Muscle layer of duodenum (tissue), 2 donors: ENCODE data around the gene TREML4.
"Not testable (repeated sequence)": the region's sequence is repeated elsewhere in the genome, so short reads cannot be mapped to it uniquely, and the experiment has no call there.

Experiments
- H3K27ac ChIP-seq: one replicate; pipeline ENCODE4 v1.7.0; 2013; ENCODE audit warnings: mild to moderate bottlenecking, low read length
- H3K27me3 ChIP-seq: one replicate; pipeline ENCODE4 v1.7.0; 2013; ENCODE audit warnings: low read depth, mild to moderate bottlenecking, control low read depth, low read length
- H3K36me3 ChIP-seq, 2 donors: one replicate each; pipeline ENCODE4 v1.7.0; 2013; ENCODE audit warnings: low read length in 2 of 2, control low read depth in 1 of 2, mild to moderate bottlenecking in 1 of 2; ENCODE audit not compliant: insufficient read depth in 2 of 2, control insufficient read depth in 1 of 2
- H3K4me1 ChIP-seq, 2 donors: one replicate each; pipeline ENCODE4 v1.7.0; 2013; ENCODE audit warnings: low read length in 2 of 2, mild to moderate bottlenecking in 2 of 2, control low read depth in 1 of 2, moderate library complexity in 1 of 2; ENCODE audit not compliant: insufficient read depth in 2 of 2, control insufficient read depth in 1 of 2
- H3K4me3 ChIP-seq, 2 donors: one replicate each; pipeline ENCODE4 v1.7.0; 2013; ENCODE audit warnings: low read length in 2 of 2, low read depth in 1 of 2, mild to moderate bottlenecking in 1 of 2
- H3K9me3 ChIP-seq, 2 donors: one replicate each; pipeline ENCODE4 v1.7.0; 2013; ENCODE audit warnings: low read length in 2 of 2, control low read depth in 1 of 2, mild to moderate bottlenecking in 1 of 2; ENCODE audit not compliant: control insufficient read depth in 1 of 2
- donor health status: healthy.

The TREML4 gene, protein sequence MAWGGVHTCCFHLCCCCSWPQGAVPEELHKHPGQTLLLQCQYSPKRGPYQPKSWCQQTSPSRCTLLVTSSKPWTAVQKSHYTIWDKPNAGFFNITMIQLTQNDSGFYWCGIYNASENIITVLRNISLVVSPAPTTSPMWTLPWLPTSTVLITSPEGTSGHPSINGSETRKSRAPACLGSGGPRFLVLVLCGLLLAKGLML

GRCh38 chr6:41228096-41228495, at the start of gene TREML4:
TREML4 (plus strand) TSS chr6:41228349; CDS start chr6:41228428, 79 bp downstream.
- Histone ChIP-seq H3K4me3 (no peak within 1 kb of the TSS), H3K9me3 (no peaks in the 10 kb centered on the region), H3K27me3 (no peaks in the 10 kb centered on the region), H3K4me1 (no peaks in the 10 kb centered on the region), H3K27ac (no peak within 1 kb of the TSS), H3K36me3 (no peaks in the 10 kb centered on the region)

- Histone ChIP-seq H3K27ac (no peak overlapping the region), H3K9me3 (no peaks in the 10 kb centered on the region), H3K4me1 (no peaks in the 10 kb centered on the region), H3K27me3 (no peaks in the 10 kb centered on the region), H3K36me3 (no peaks in the 10 kb centered on the region), H3K4me3 (no peak overlapping the region)
These were observed 49.0 kb upstream of the TREML4 start for GRCh38 chr6:41179163-41179562.

DNA sequence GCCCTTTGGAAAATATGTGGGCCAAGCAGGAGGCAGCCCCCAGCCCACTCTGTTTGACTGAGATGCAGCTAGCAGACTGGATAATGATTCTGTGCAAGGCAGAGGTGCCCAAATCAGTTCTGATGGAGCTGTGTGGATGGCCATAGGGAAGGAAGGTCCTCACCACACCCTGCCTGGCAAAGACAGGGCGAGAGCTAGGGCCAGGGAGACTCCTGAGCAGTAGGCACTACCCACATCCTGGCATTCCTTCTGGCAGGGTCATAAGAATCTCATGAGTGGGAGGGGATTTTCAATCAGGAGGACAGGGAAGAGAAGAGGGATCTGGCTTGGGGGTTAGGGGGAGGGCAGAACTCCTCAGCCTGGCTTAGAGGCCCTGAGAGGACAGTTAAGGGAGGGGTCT, 46.6 kb upstream of the TREML4 start:
- H3K4me3 ChIP-seq = no peak overlapping the region
- H3K9me3 ChIP-seq = no peaks in the 10 kb centered on the region
- no peaks in the 10 kb centered on the region for H3K4me1 ChIP-seq
- no peaks in the 10 kb centered on the region for H3K27me3 ChIP-seq
- H3K27ac ChIP-seq = no peak overlapping the region
- no peaks in the 10 kb centered on the region for H3K36me3 ChIP-seq

GRCh38 chr6:41182069-41183034, 45.8 kb upstream of the TREML4 start:
- Histone ChIP-seq H3K36me3 (no peaks in the 10 kb centered on the region), H3K9me3 (no peaks in the 10 kb centered on the region), H3K27ac (no peak overlapping the region), H3K4me3 (no peak overlapping the region), H3K27me3 (no peaks in the 10 kb centered on the region), H3K4me1 (no peaks in the 10 kb centered on the region)

DNA sequence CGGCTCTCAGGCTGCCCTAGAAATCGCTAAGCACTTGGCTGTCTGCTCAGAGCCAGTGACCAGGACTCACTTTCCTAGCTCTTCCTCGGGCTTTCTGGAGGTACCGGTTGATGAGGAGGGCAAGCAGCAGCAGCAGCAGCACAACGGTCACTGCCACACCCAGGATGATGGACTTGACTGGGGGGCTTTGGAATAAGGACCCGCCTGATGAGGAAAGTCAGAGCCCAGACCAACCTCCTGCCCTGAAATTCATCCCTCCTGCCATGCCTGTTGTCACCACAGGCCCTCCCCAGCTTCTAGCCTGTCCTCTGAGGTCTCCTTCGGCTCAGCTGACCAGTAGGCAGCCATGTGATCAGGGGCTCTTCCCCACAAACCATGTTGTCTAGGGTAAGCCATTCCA, 43.4 kb upstream of the TREML4 start:
- Histone ChIP-seq H3K27ac (no peak overlapping the region), H3K9me3 (no peaks in the 10 kb centered on the region), H3K27me3 (no peaks in the 10 kb centered on the region), H3K36me3 (no peaks in the 10 kb centered on the region), H3K4me3 (no peak overlapping the region), H3K4me1 (no peaks in the 10 kb centered on the region)

DNA sequence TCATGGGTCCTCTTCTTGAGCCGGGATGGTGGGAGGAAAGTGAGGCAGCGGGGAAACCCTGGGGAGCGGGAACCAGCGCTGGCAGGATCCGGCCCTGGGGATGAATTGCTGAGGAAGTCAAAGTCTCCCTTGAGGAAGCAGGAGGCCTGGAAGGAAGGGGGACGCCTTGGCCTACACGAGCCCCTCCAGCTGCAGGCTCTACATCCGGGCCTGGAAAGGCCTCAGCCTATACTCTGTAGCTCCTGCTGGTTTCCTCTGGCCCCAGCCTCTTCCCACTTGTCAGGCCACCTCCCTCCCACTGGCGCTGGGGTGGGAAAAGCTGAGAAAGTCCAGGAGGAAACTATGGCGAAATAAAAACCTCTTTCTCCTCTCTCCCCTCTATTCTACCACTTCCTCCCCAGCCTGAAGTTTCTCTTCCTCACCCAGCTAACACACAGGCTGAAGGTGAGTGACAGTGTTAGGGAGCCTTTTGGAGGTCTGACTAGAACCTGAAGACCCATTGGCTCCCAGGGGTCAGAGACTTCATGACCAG, 42.1 kb upstream of the TREML4 start:
- no peaks in the 10 kb centered on the region for H3K4me1 ChIP-seq
- H3K27ac ChIP-seq = no peak overlapping the region
- H3K36me3 ChIP-seq = no peaks in the 10 kb centered on the region
- no peaks in the 10 kb centered on the region for H3K27me3 ChIP-seq
- H3K9me3 ChIP-seq = no peaks in the 10 kb centered on the region
- no peak overlapping the region for H3K4me3 ChIP-seq

DNA sequence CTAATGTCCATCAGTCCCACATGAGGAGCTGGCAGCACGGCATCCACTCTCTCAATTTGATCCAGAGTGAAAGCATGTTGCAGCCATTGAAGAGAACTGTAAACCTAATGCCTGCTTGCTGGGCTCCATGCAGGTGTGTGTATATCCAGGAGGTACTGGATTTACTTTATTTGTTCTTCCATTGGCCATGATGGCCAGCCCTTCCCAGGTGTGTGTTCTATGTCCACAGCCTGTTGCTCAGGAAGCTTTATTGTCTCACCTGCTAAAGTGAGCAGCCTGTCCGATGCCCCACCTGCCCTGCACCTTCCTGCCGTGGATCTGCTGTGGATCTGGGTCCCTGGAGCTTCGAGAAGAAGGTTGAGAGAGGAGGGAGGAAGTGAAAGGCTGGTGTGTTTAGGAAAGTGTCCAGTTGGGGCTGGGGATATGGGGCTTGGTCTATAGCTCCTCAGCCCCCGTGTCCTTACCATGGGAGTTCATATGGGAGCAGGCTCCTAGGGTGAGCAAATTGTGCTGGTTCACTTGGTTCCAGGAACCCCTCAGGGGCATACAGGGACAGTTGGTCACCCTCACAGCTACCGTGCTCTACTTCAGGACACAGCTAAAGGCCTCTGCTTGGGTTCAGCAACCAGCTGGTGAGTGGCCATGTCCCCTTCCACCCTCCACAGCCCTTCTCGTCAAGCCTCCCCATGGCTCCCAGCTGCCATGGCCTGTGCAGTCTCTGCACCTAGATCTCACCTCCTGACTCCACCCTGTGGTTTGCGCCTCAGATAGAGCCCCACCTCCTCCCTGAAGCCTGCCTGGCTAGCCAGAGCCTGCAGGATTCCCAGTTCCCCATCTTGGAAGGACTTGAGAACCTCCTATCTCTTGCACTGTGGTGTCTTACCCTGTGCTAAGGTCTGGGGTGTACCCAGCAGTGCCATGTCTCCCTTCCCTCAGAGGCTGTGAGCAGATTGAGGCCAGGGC, 39.9 kb upstream of the TREML4 start:
- Histone ChIP-seq H3K4me3 (no peak overlapping the region), H3K27me3 (no peaks in the 10 kb centered on the region), H3K9me3 (no peaks in the 10 kb centered on the region), H3K36me3 (no peaks in the 10 kb centered on the region), H3K27ac (no peak overlapping the region), H3K4me1 (no peaks in the 10 kb centered on the region)

DNA sequence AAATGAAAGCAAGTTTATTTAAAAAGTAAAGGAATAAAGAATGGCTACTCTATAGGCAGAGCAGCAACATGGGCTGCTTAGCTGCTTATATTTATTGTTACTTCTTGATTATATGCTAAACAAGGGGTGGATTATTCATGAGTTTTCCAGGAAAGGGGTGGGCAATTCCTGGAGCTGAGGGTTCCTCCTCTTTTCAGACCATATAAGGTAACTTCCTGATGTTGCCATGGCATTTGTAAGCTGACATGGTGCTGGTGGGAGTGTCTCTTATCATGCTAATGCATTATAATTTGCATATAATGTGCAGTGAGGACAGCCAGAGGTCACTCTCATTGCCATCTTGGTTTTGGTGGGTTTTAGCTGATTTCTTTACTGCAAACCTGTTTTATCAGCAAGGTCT, 39.1 kb upstream of the TREML4 start:
- not testable (repeated sequence) for H3K27me3 ChIP-seq, H3K9me3 ChIP-seq, H3K36me3 ChIP-seq, H3K4me3 ChIP-seq, H3K27ac ChIP-seq, H3K4me1 ChIP-seq

GRCh38 chr6:41189967-41190366, 38.2 kb upstream of the TREML4 start:
- H3K27ac ChIP-seq = no peak overlapping the region
- no peaks in the 10 kb centered on the region for H3K27me3 ChIP-seq
- no peaks in the 10 kb centered on the region for H3K4me1 ChIP-seq
- no peak overlapping the region for H3K4me3 ChIP-seq
- no peaks in the 10 kb centered on the region for H3K36me3 ChIP-seq
- H3K9me3 ChIP-seq = no peaks in the 10 kb centered on the region

- H3K27me3 ChIP-seq = no peaks in the 10 kb centered on the region
These were observed 37.4 kb upstream of the TREML4 start for GRCh38 chr6:41190791-41191190.

DNA sequence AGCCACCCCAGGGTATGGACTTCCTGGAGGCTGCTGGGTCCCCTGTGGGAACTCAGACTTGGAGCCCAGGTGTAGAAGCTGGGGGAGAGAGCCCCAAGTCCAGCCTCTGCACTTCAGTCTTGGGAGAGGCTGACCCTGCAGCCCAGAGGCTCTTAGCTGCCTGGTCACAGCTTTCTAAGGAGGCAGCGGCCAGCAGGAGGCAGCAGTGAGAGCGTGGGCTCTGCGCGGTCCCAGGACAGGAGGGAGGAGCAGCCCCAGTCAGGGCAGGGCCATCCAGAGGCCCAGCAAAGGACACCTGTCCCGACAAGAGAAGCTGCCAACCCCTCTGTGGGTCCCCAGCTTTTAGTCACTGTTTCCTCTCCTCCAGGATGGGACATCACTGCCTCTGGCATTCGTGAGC, 36.6 kb upstream of the TREML4 start:
- no peaks in the 10 kb centered on the region for H3K36me3 ChIP-seq
- no peaks in the 10 kb centered on the region for H3K9me3 ChIP-seq
- H3K4me1 ChIP-seq = no peaks in the 10 kb centered on the region
- H3K27me3 ChIP-seq = no peaks in the 10 kb centered on the region
- H3K4me3 ChIP-seq = no peak overlapping the region
- no peak overlapping the region for H3K27ac ChIP-seq

More at GRCh38 chr6:41190791-41191190, 37.4 kb upstream of the TREML4 start:
- Histone ChIP-seq H3K27ac (no peak overlapping the region), H3K4me1 (no peaks in the 10 kb centered on the region), H3K9me3 (no peaks in the 10 kb centered on the region), H3K36me3 (no peaks in the 10 kb centered on the region), H3K4me3 (no peak overlapping the region)
